Ishikawa (cell line): ENCODE measurements around the gene TMEM245.

Experiments used
- CEBPB ChIP-seq: IDR thresholded peaks from 2 replicates; pipeline ENCODE4 v1.6.1; 2012
- CREB1 ChIP-seq: IDR thresholded peaks from 2 replicates; pipeline ENCODE4 v1.6.1; 2012; ENCODE audit warnings: low read depth
- EGR1 ChIP-seq: IDR thresholded peaks from 2 replicates; pipeline ENCODE4 v1.6.1; 2012
- EP300 ChIP-seq: IDR thresholded peaks from 2 replicates; pipeline ENCODE4 v1.6.1; 2012; ENCODE audit warnings: borderline replicate concordance
- FOXM1 ChIP-seq: IDR thresholded peaks from 2 replicates; pipeline ENCODE4 v1.6.1; 2012; ENCODE audit warnings: low read depth, borderline replicate concordance
- MAX ChIP-seq: IDR thresholded peaks from 2 replicates; pipeline ENCODE4 v1.6.1; 2012
- NFIC ChIP-seq: IDR thresholded peaks from 2 replicates; pipeline ENCODE4 v1.6.1; 2012
- RAD21 ChIP-seq: IDR thresholded peaks from 2 replicates; pipeline ENCODE4 v1.6.1; 2012; ENCODE audit warnings: low read depth
- REST ChIP-seq: IDR thresholded peaks from 2 replicates; pipeline ENCODE4 v1.6.1; 2012; ENCODE audit warnings: low read depth, mild to moderate bottlenecking
- TAF1 ChIP-seq: IDR thresholded peaks from 2 replicates; pipeline ENCODE4 v1.6.1; 2012; ENCODE audit warnings: low read depth, mild to moderate bottlenecking
- TCF12 ChIP-seq: IDR thresholded peaks from 2 replicates; pipeline ENCODE4 v1.6.1; 2012; ENCODE audit warnings: low read depth
- TEAD4 ChIP-seq: IDR thresholded peaks from 2 replicates; pipeline ENCODE4 v1.6.1; 2012
- USF1 ChIP-seq: IDR thresholded peaks from 2 replicates; pipeline ENCODE4 v1.6.1; 2012
- YY1 ChIP-seq: IDR thresholded peaks from 2 replicates; pipeline ENCODE4 v1.6.1; 2012; ENCODE audit warnings: low read depth
- ZBTB7A ChIP-seq: IDR thresholded peaks from 2 replicates; pipeline ENCODE4 v1.6.1; 2012; ENCODE audit warnings: low read depth

TMEM245 gene

GRCh38 chr9:108997112-108997511 lies 122.6 kb downstream of the TMEM245 start:
- no peak for TF ChIP-seq MAX
- TF ChIP-seq CREB1, result no peak

- no peak for TF ChIP-seq TCF12
- TF ChIP-seq CEBPB, result no peak
- TF ChIP-seq CREB1, result no peak
- TF ChIP-seq RAD21, result no peak
Observed at GRCh38 chr9:108996643-108997042, 123.1 kb downstream of the TMEM245 start.

- TF ChIP-seq TCF12 (no peak), USF1 (no peak)
Observed at GRCh38 chr9:108994695-108995094, 125.1 kb downstream of the TMEM245 start.

- TF ChIP-seq YY1 (no peak), CEBPB (no peak), TCF12 (no peak), TAF1 (no peak), ZBTB7A (no peak), MAX (no peak), REST (no peak), EP300 (no peak), USF1 (no peak), EGR1 (no peak), NFIC (no peak), CREB1 (no peak), RAD21 (no peak), FOXM1 (no peak), TEAD4 (no peak)
Observed at GRCh38 chr9:108991479-108991878, 128.3 kb downstream of the TMEM245 start.

- TF ChIP-seq YY1, result no peak
- no peak for TF ChIP-seq CEBPB
- TF ChIP-seq ZBTB7A, result no peak
- TF ChIP-seq TAF1, result no peak
- no peak for TF ChIP-seq CREB1
- no peak for TF ChIP-seq NFIC
- no peak for TF ChIP-seq USF1
- no peak for TF ChIP-seq MAX
- TF ChIP-seq REST, result no peak
- no peak for TF ChIP-seq EP300
- no peak for TF ChIP-seq FOXM1
- no peak for TF ChIP-seq EGR1
- TF ChIP-seq RAD21, result no peak
- TF ChIP-seq TCF12, result no peak
- TF ChIP-seq TEAD4, result no peak
Observed at GRCh38 chr9:108983885-108984284, 135.9 kb downstream of the TMEM245 start.

- TF ChIP-seq NFIC (no peak), FOXM1 (no peak), TEAD4 (no peak), MAX (no peak), EGR1 (no peak), REST (no peak), TAF1 (no peak), CEBPB (no peak), CREB1 (no peak), EP300 (no peak)
Observed at GRCh38 chr9:108980893-108981292, 138.9 kb downstream of the TMEM245 start.
